HG02938 (cell line): ENCODE results near the gene ZC4H2.
"Not testable (repeated sequence)": the region's sequence is repeated elsewhere in the genome, so short reads cannot be mapped to it uniquely, and the experiment has no call there.

ENCODE experiments used
- ATAC-seq: cut with Tn5 transposase; IDR thresholded peaks from one replicate; pipeline ENCODE4 v1.9.1; 2021; ENCODE audit warnings: mild to moderate bottlenecking, moderate library complexity; ENCODE audit not compliant: unreplicated experiment

ZC4H2 gene, protein sequence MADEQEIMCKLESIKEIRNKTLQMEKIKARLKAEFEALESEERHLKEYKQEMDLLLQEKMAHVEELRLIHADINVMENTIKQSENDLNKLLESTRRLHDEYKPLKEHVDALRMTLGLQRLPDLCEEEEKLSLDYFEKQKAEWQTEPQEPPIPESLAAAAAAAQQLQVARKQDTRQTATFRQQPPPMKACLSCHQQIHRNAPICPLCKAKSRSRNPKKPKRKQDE

DNA sequence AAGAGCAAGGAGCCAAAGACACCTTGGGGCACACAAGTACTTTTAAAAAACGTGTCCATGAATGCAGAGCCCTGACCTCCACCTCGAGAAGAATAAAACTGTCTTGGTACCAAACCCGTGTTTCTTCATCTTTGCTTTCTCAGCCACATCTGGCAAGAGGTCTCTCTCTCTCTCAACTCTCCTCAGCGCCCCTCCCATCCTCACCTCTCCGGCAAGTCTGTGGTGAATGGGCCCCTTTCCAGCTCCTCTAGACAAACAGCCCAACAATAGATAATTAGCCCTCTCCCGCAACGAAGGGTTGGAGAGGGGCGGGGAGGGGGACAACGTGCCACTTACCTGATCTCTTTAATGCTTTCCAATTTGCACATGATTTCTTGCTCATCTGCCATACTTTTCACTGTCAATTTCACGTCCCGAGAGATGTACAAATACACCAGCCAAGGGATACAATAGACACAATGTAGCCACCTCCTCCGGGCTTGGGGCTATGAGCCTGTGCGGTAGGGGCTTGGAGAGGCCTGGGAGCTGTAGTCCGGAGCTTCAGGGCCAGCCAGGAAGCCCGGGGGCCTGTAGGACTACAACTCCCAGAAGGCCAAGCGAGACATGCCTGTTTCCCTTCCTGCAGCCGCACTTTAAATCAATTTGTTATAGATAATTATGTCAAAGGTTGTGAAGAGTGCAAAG lies at the start of gene ZC4H2:
TSS of gene ZC4H2 (minus strand) at position 462 of the 684 bp plus-strand sequence. CDS start at position 389, 73 bp downstream.
- ATAC-seq, result peak; percentile 97

DNA sequence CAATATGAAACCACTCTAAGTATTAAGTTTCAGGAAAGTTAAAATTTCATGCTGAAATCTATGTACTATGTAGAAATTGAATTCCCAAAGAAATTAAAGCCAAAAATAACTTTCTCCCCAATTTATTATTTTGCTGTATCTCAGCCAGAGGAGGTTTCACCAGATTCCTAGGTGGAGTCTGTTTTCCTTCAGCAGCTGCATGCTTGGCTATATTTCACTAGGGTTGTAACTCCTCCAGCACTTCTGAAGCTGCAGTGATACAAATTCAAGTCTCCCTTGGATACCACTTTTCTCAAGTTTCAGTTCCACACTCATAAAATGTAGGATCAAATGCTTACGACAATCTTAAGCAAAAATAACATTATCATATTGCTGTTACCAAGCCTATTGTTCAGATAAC lies 41.2 kb upstream of the ZC4H2 start:
- ATAC-seq, result no peak

DNA sequence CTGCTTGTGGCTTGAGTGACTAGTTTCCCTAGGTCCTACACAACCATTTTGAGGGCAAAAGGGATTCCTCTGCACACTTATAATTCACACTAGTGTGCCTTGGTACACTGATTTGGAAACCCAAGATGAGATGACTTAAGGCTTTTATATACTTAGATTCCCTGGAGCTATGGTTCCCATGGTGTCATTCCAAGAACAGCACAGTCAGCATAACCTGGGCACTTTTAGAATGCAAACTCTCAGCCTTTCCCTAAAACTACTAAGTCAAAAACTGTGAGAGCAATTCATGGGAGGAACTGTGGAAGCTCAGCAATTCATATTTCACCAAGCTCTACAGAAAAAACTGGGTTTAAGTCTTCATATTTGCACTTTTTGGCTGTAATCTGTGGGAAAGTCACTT lies 38.0 kb upstream of the ZC4H2 start:
- ATAC-seq, result no peak

DNA sequence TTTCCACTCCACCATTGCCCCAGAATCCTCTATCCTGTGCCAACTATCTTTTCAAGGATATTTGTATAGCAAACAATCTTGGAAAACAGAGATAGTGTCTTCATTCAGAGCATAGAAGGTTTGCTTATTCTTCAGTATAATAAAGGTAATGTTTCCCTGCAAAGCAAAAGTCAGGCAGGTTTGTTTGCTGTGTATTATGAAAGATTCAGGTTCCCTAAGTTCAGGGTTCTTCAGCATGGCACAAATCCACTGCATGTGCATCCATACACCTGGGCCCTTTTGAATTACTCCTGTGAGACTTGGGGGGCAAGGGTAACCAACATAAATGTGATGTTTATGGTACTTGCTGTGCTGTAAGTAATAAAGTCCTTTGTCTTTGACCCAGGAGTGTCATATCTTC lies 33.2 kb upstream of the ZC4H2 start:
- ATAC-seq, result no peak

DNA sequence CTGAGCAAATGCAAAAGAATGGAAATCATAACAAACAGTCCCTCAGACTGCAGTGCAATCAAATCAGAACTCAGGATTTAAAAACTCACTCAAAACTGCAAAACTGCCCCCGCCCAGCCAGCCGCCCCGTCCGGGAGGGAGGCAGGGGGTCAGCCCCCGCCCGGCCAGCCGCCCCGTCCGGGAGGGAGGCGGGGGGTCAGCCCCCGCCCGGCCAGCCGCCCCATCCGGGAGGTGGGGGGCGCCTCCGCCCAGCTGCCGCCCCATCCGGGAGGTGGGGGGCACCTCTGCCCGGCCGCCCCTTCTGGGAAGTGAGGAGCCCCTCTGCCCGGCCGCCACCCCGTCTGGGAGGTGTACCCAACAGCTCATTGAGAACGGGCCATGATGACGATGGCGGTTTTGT lies 26.0 kb upstream of the ZC4H2 start:
- ATAC-seq, result not testable (repeated sequence)

DNA sequence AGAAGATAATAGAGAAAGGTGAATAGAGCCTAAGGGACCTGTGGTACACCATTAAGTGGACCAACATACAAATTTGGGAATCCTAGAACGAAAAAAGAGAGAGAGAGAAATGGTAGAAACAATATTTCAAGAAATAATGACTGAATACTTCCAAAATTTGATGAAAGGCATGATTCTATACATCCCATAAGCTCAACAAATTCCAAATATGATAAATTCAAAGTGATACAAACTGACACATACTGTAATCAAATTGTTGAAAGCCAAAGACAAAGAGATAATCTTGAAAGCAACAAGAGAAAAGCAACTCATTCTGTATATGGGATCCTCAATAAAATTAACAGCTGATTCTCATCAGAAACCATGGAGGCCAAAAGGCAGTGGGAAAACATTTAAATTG lies 20.6 kb upstream of the ZC4H2 start:
- no peak for ATAC-seq

DNA sequence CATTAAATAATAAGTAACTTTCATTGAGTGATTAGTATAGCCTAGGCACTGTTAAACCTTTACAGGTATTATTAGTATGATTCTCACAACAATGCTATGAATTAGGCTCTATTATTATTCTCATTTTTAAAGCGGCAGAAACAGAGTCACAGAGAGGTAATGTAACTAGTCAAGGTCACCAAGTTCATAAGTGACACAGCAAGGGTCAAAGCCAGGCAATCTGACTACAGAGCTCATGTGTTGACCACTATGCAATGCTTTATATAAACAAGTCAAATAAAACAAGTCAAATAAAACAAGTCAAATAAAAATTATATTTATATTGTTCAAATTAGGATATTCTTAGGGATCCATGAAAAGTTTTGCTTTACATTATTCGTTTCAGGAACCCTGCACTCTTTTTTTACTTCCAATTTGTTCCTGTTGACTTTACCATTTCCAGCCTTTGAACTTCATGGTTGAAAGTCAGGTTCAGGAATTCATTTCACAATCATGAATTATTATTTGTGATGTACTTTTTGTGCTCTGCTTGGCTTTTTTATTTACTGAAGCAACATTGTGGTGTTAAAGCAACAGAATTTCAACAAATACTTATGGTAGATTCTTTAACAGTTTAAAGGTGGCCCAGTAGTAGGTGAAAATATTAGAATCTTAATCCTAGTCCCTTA lies 18.0 kb upstream of the ZC4H2 start:
- ATAC-seq, result no peak

DNA sequence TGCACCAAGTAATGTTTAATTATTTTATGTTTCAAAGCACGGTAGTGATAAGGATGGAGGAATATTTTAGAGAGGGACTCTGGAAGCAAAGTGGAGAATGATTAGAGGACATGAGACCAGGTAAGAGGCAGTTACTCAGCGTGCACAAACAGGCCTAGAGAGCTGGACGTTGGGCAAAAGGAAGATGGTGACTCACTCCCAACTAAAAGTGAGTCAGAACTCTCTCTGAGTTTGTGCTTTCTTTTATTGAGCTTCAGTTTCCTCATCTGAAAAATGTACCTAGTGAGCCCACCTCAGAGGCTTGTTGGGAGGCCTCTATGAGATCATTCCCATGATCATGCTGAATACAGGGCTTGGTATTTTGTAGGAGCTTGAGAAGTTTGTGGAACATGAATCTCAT lies 1.6 kb upstream of the ZC4H2 start:
- no peak for ATAC-seq

DNA sequence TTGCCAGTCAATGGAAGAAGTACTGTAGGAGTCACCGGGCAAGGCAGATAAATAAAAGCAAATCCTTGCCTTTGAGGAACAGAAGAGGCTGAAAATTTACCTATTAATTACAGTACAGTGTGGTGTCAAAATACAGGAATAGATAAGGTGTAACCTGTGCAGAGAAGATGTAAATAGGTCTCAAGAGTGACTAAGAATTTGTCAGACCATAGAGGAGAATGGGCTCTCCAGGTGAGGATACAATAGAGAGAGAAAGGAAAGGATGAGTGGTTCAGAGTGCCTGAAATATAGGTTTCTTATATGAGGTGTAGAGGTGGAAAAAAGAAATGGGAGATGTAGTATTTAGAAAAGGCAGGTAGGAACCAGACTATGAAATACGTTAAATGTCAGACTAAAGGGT lies 801 bp upstream of the ZC4H2 start:
- ATAC-seq, result no peak

DNA sequence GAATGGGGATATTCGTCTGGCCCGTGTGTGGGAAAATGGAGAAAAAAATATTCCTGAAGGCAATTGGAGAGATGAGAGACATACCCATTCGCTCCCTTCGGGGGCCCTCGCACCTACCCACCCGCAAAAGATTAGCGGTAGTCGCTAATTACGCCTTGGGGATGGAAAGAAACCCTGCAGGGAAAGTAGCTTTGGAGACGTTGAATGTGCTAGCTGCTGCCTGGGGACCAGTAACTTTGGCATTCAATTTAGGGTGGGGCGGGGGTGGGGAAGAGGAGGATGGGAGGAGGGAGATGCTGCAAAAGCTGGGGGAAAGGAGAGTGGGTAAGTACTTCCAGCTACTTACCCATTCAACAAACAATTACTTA lies 407 bp upstream of the ZC4H2 start:
- ATAC-seq, result peak; percentile 31

DNA sequence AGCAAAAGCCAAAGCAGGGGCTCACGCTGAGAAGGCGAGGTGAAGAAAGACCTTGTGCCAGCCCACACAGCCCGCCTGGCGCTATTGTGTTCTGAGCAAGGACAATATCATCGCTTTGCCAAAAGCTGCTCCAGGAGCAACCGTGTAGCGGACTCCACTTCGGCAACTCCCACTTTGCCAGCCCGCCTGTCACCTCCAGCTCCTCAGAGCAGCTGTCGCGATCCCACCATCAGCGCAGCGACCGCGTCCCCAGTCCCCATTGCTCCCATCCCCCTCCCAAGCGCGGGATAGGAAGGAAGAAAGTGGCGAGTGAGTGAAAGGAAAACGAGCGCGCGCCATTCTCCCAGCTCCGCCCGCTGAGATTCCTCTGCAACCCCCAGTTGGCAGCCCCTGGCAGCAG lies 759 bp downstream of the ZC4H2 start:
- peak; percentile 28 for ATAC-seq

DNA sequence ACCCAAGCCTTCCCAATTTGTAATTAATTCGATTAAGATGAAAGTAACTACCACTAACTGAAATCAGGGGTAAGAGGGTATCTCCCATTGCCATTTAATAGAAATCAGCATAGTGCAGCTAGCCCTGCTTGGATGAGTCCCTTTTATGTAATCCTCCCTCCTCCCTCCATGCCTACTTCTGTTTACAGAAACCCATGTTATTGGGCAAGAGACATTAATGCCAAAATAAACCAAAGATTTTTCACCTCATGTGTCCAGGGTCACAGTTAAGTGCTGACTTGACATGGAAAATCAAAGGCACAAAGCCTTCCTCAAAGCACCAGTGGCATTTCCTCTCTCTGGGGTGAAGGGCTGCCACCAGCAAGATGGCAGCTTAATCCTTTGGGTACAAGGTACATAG lies 50.8 kb downstream of the ZC4H2 start:
- no peak for ATAC-seq

DNA sequence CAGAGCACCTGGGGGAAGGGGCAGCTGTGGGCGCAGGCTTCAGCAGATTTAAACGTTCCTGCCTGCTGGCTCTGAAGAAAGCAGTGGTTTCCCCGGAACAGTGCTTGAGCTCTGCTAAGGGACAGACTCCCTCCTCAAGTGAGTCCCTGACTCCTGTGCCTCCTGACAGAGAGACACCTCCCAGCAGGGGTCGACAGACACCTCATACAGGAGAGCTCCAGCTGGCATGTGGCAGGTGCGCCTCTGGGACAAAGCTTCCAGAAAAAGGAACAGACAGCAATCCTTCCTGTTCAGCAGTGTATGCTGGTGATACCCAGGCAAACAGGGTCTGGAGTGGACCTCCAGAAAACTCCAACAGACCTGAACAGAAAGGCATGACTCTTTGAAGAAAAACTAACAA lies 68.1 kb downstream of the ZC4H2 start:
- ATAC-seq, result no peak

DNA sequence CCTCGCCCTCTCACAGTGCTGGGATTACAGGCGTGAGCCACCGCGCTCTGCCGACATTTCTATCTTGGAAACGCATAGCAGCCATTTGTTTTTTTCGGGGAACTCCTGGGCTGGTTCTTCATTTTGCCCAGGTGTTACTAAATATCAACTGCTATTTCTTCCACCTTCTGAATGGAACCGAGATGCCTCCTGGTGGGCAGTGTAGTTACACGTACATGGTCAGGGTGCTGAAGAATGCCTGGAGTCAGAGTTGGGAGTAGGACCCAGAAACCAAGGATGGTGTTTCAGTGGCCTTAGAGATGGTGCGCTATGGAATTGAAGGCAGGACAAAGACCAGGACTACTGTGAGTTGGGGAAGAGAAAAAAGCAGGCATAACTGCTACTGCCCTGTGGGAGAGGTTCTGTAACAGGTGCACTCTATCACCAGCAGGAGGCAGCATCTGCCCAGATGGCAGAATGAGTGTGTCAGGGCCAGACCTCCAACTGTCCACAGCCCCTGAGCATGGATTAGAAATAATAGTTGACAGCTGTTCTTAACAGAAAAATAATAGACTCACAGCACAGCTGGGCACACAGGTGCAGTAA lies 81.7 kb downstream of the ZC4H2 start:
- ATAC-seq, result peak; percentile 62

DNA sequence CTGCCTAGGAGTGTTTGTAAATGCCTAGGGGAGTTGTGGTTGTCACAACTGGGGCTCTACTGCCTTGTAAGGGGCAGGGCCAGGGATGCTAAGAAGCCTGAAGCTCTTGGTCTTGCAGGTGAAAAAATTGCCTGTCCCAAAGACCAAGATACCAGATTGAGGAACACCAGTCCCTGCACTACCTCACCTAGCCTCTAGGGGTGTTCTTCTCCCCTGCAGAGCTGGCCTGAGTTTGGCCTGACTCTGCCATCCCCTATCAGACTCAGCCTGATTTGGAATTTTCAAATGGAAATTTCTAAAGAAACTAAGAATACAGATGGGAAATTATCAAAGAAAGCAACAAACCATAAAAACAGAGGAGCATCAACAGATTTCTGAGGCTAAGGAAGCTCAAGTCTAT lies 90.4 kb downstream of the ZC4H2 start:
- ATAC-seq, result no peak

DNA sequence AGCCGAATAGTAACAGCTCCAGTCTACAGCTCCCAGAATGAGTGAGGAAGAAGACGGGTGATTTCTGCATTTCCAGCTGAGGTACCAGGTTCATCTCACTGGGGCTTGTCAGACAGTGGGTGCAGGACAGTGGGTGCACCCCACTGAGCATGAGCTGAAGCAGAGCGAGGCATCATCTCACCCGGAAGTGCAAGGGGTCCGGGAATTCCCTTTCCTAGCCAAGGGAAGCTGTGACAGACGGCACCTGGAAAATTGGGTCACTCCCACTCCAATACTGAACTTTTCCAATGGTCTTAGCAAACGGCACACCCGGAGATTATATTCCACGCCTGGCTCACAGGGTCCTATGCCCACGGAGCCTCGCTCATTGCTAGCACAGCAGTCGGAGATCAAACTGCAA lies 97.5 kb downstream of the ZC4H2 start:
- ATAC-seq, result not testable (repeated sequence)

DNA sequence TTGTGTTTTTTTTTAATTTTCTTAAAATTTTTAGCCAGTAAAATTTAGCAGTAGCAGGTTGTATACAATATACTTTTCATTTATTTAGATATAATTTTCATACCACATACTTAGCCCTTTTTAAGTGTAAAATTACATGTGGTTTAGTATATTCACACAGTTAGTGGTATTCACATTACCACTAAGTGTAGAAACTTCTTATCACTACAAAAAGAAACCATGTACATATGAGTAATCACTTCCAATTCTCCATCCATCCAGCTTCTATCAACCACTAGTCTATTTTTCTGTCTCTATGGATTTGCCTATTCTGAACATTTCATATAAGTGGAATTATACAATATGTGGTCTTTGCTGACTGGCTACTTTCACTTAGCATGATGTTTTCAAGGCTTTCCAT lies 109.0 kb downstream of the ZC4H2 start:
- ATAC-seq, result no peak
